GM18519 (cell line): ENCODE results near the gene ACP7.
"Not testable (repeated sequence)": the region's sequence is repeated elsewhere in the genome, so short reads cannot be mapped to it uniquely, and the experiment has no call there.

ENCODE experiments used
- ATAC-seq: cut with Tn5 transposase; IDR thresholded peaks from one replicate; pipeline ENCODE4 v1.9.1; 2021; ENCODE audit warnings: mild to moderate bottlenecking, moderate library complexity; ENCODE audit not compliant: unreplicated experiment, low FRiP score

ACP7 gene

GRCh38 chr19:39083983-39084731 is at the start of gene ACP7:
TSS of gene ACP7 (plus strand) at chr19:39084368. CDS start at chr19:39085270, 902 bp downstream.
- ATAC-seq = no peak

GRCh38 chr19:39036581-39036980 is 47.6 kb upstream of the ACP7 start:
- ATAC-seq = no peak

- no peak for ATAC-seq
Measured at GRCh38 chr19:39037194-39037593, 47.0 kb upstream of the ACP7 start.

GRCh38 chr19:39038098-39038497 is 46.1 kb upstream of the ACP7 start:
- ATAC-seq = no peak

GRCh38 chr19:39045506-39045905 is 38.7 kb upstream of the ACP7 start:
- ATAC-seq = no peak

GRCh38 chr19:39046037-39046821 is 37.9 kb upstream of the ACP7 start:
- no peak for ATAC-seq

GRCh38 chr19:39047073-39047472 is 37.1 kb upstream of the ACP7 start:
- no peak for ATAC-seq

GRCh38 chr19:39052243-39052746 is 31.9 kb upstream of the ACP7 start:
- no peak for ATAC-seq

GRCh38 chr19:39052846-39053245 is 31.3 kb upstream of the ACP7 start:
- ATAC-seq = no peak

GRCh38 chr19:39053276-39054090 is 30.7 kb upstream of the ACP7 start:
- no peak for ATAC-seq

GRCh38 chr19:39054091-39054470 is 30.1 kb upstream of the ACP7 start:
- no peak for ATAC-seq

- no peak for ATAC-seq
Measured at GRCh38 chr19:39057615-39058014, 26.6 kb upstream of the ACP7 start.

- no peak for ATAC-seq
Measured at GRCh38 chr19:39059302-39059701, 24.9 kb upstream of the ACP7 start.

- no peak for ATAC-seq
Measured at GRCh38 chr19:39060171-39060570, 24.0 kb upstream of the ACP7 start.

GRCh38 chr19:39064405-39064804 is 19.8 kb upstream of the ACP7 start:
- no peak for ATAC-seq

GRCh38 chr19:39065928-39066327 is 18.2 kb upstream of the ACP7 start:
- no peak for ATAC-seq

- ATAC-seq = no peak
Measured at GRCh38 chr19:39067104-39067503, 17.1 kb upstream of the ACP7 start.

GRCh38 chr19:39068259-39068658 is 15.9 kb upstream of the ACP7 start:
- ATAC-seq = not testable (repeated sequence)

- ATAC-seq = no peak
Measured at GRCh38 chr19:39070888-39071287, 13.3 kb upstream of the ACP7 start.

GRCh38 chr19:39074205-39074692 is 9.9 kb upstream of the ACP7 start:
- ATAC-seq = no peak

GRCh38 chr19:39074942-39075341 is 9.2 kb upstream of the ACP7 start:
- ATAC-seq = no peak
